Measurements from ENCODE around the gene PDE6C.

PDE6C gene

GRCh38 chr10:93595378-93596161, 16.8 kb upstream of the PDE6C start:
- DNase-seq: no peak

- no peak for DNase-seq
Measured at GRCh38 chr10:93596539-93596938, 15.8 kb upstream of the PDE6C start.

- no peak for DNase-seq
Measured at GRCh38 chr10:93597075-93597599, 15.2 kb upstream of the PDE6C start.

GRCh38 chr10:93598157-93598556, 14.2 kb upstream of the PDE6C start:
- no peak for DNase-seq

- DNase-seq: no peak
Measured at GRCh38 chr10:93599335-93599734, 13.0 kb upstream of the PDE6C start.

- DNase-seq: no peak
Measured at GRCh38 chr10:93599778-93600177, 12.6 kb upstream of the PDE6C start.

- no peak for DNase-seq
Measured at GRCh38 chr10:93600446-93601145, 11.7 kb upstream of the PDE6C start.

- DNase-seq: no peak
Measured at GRCh38 chr10:93601146-93601773, 11.1 kb upstream of the PDE6C start, which contains the start of gene RBP4. Gene RBP4 (minus strand): TSS chr10:93601235. CDS start chr10:93601028, 207 bp downstream.

GRCh38 chr10:93601774-93602162, 10.6 kb upstream of the PDE6C start:
- no peak for DNase-seq

- DNase-seq: no peak
Measured at GRCh38 chr10:93603023-93603422, 9.3 kb upstream of the PDE6C start.

- DNase-seq: no peak
Measured at GRCh38 chr10:93604146-93604545, 8.2 kb upstream of the PDE6C start.

- DNase-seq: no peak
Measured at GRCh38 chr10:93608421-93608820, 3.9 kb upstream of the PDE6C start.

- DNase-seq: no peak
Measured at GRCh38 chr10:93613126-93613525, 789 bp downstream of the PDE6C start.

- DNase-seq: no peak
Measured at GRCh38 chr10:93614101-93614825, 1.9 kb downstream of the PDE6C start.

- no peak for DNase-seq
Measured at GRCh38 chr10:93615576-93616235, 3.4 kb downstream of the PDE6C start.

GRCh38 chr10:93620925-93621324, 8.6 kb downstream of the PDE6C start:
- no peak for DNase-seq

GRCh38 chr10:93622942-93623341, 10.6 kb downstream of the PDE6C start:
- no peak for DNase-seq

- no peak for DNase-seq
Measured at GRCh38 chr10:93628858-93629257, 16.5 kb downstream of the PDE6C start.

GRCh38 chr10:93629647-93630305, 17.4 kb downstream of the PDE6C start:
- DNase-seq: no peak

GRCh38 chr10:93630625-93631557, 18.6 kb downstream of the PDE6C start:
- DNase-seq: no peak

- DNase-seq: no peak
Measured at GRCh38 chr10:93639791-93640190, 27.5 kb downstream of the PDE6C start.

Data from CD4-positive, alpha-beta T cell treated with Interleukin-4 for 1 hour (primary cell).